ENCODE measurements around the gene TADA2A. TPM values are rescaled to one million over a fixed set of nuclear protein-coding genes. Genes with fewer than 3 reads are reported as not detected.

The TADA2A gene
- total RNA-seq, 1 experiment from 2014 or later: 24.6 TPM

DNA sequence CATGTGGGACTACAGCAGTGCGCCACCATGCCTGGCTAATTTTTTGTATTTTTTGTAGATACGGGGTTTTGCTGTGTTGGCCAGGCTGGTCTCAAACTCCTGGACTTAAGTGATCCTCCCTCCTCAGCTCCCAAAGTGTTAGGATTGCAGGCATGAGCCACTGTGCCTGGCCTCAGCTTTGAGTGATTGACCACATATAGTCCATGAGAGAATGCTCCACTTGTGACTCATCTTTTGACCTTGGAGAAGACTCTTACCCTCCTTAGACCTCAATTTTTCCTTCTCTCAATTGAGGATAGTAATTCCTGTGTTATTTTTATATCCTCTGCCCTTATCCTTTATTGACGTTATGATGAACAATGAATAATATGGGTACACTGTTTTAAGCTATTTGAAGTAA, 52.1 kb downstream of the TADA2A start:
- BruUV-seq (replicated peaks): no TSS peak
- H3K9ac ChIP-seq (ENCODE audit: low read length): no peak overlapping the region
- TF ChIP-seq JUND (IDR thresholded peaks at IDR 0.05) (0 out of 2 replicates have a peak, but pooled peaks have one; percentile 20), CEBPB (IDR thresholded peaks at IDR 0.05; ENCODE audit: low read depth) (no peak), TCF7L2 (IDR thresholded peaks at IDR 0.05; ENCODE audit: borderline replicate concordance, extremely low read depth, insufficient read depth, insufficient read length) (no peak), EZH2phosphoT487 (IDR thresholded peaks at IDR 0.05; ENCODE audit: borderline replicate concordance) (no peak), ELF1 (IDR thresholded peaks at IDR 0.05; ENCODE audit: borderline replicate concordance, low read depth) (no peak), EZH2 (IDR thresholded peaks at IDR 0.05) (no peak), POLR2AphosphoS5 (IDR thresholded peaks at IDR 0.05; ENCODE audit: low read depth, low read length) (no peak)
- no peak overlapping the region for H3K27ac ChIP-seq (ENCODE audit: low read depth, low read length)
- POLR2A ChIA-PET: no interaction called here
- DNase-seq (ENCODE audit: low read depth, low spot score) (no peak), ATAC-seq (peak; percentile 70)
- intact Hi-C loops (cut with micrococcal nuclease): no loop called here
- no peaks in the 10 kb centered on the region for H3K36me3 ChIP-seq (ENCODE audit: control insufficient read depth in 1 of 2, insufficient read depth in 2 of 2, low read length in 2 of 2)
- H3K4me3 ChIP-seq (replicated peaks in 1 of 2; ENCODE audit: low read depth in 1 of 2, low read length in 2 of 2): no peak overlapping the region
- no peaks in the 10 kb centered on the region for H3K9me3 ChIP-seq (ENCODE audit: control insufficient read depth in 1 of 2, insufficient read depth in 1 of 2, low read depth in 1 of 2, low read length in 2 of 2)
- H3K27me3 ChIP-seq (ENCODE audit: insufficient read depth, low read length): no peaks in the 10 kb centered on the region
- H3K4me1 ChIP-seq (ENCODE audit: control insufficient read depth in 1 of 2, insufficient read depth in 2 of 2, low read length in 2 of 2): peaks cover 0 to 13% of the 10 kb centered on the region in 2 experiments; a peak in 2 of 4 replicates
- CTCF ChIA-PET: no interaction called here
- 0 out of 2 replicates have a peak overlapping the region, but pooled peaks have one; percentile 8 for H3K4me2 ChIP-seq (ENCODE audit: low read length)
- RAD21 ChIA-PET (ENCODE audit: low non-redundant PET in 1 of 2, low total read pairs in 2 of 2, uncharacterized antibody in 2 of 2, unreplicated experiment in 2 of 2): no interaction called here
- H3K79me2 ChIP-seq (ENCODE audit: insufficient read depth, low read length): no peaks in the 10 kb centered on the region
- H3K9me2 ChIP-seq (ENCODE audit: insufficient read depth): no peaks in the 10 kb centered on the region
- no peaks in the 10 kb centered on the region for H4K20me1 ChIP-seq (ENCODE audit: insufficient read depth)
- no peak overlapping the region for H2AFZ ChIP-seq (ENCODE audit: low read depth, low read length, poor library complexity, severe bottlenecking)

DNA sequence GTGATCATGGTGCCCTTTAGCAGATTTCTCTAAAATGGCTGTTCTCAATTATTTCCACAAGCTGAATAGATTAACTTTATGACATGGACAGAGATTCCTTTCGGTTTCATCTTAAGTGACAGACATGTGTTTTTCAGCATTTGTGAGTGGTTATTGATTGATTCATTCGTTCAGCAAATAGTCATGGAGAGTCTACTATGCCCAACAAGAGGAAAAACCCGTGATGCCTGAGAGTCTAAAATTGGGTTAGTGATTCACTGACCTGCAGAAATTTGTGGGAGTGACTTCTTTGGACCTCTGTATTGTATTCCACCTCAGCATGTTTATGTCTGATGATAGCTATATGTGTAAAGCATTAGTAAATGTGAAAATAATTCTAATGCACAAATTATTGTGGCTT, 55.0 kb downstream of the TADA2A start:
- H3K27ac ChIP-seq (ENCODE audit: low read depth, low read length): no peak overlapping the region

More for the DNA sequence above, 55.0 kb downstream of the TADA2A start:
- Histone ChIP-seq H3K9me3 (ENCODE audit: control insufficient read depth in 1 of 2, insufficient read depth in 1 of 2, low read depth in 1 of 2, low read length in 2 of 2) (no peaks in the 10 kb centered on the region), H3K27me3 (ENCODE audit: insufficient read depth, low read length) (no peaks in the 10 kb centered on the region), H4K20me1 (ENCODE audit: insufficient read depth) (no peaks in the 10 kb centered on the region), H2AFZ (ENCODE audit: low read depth, low read length, poor library complexity, severe bottlenecking) (no peak overlapping the region), H3K4me3 (replicated peaks in 1 of 2; ENCODE audit: low read depth in 1 of 2, low read length in 2 of 2) (no peak overlapping the region), H3K36me3 (ENCODE audit: control insufficient read depth in 1 of 2, insufficient read depth in 2 of 2, low read length in 2 of 2) (peaks cover 5 to 6% of the 10 kb centered on the region in 2 experiments; a peak in 3 of 4 replicates), H3K4me2 (ENCODE audit: low read length) (no peak overlapping the region), H3K4me1 (ENCODE audit: control insufficient read depth in 1 of 2, insufficient read depth in 2 of 2, low read length in 2 of 2) (peaks cover 2 to 20% of the 10 kb centered on the region in 2 experiments; a peak in 2 of 4 replicates), H3K79me2 (ENCODE audit: insufficient read depth, low read length) (no peaks in the 10 kb centered on the region), H3K9ac (ENCODE audit: low read length) (no peak overlapping the region), H3K9me2 (ENCODE audit: insufficient read depth) (no peaks in the 10 kb centered on the region)
- DNase-seq (ENCODE audit: low read depth, low spot score) (no peak), ATAC-seq (no peak)
- CTCF ChIA-PET: interaction anchor here (0.5 kb wide), 1 partner anchor 858 kb away, joined by 4 read pairs; no protein-coding TSS in a partner anchor
- POLR2A ChIA-PET: no interaction called here
- BruUV-seq (replicated peaks): no TSS peak
- intact Hi-C loops (cut with micrococcal nuclease): no loop called here
- RAD21 ChIA-PET (ENCODE audit: low non-redundant PET in 1 of 2, low total read pairs in 2 of 2, uncharacterized antibody in 2 of 2, unreplicated experiment in 2 of 2): no interaction called here
- TF ChIP-seq CEBPB (IDR thresholded peaks at IDR 0.05; ENCODE audit: low read depth) (no peak), CBX3 (IDR thresholded peaks at IDR 0.05; ENCODE audit: low read depth) (no peak), JUND (IDR thresholded peaks at IDR 0.05) (no peak), POLR2AphosphoS5 (IDR thresholded peaks at IDR 0.05; ENCODE audit: low read depth, low read length) (no peak), SRF (IDR thresholded peaks at IDR 0.05; ENCODE audit: low read depth) (no peak), SP1 (IDR thresholded peaks at IDR 0.05; ENCODE audit: low read depth) (no peak)
- TF ChIP-seq, protein P1, sequence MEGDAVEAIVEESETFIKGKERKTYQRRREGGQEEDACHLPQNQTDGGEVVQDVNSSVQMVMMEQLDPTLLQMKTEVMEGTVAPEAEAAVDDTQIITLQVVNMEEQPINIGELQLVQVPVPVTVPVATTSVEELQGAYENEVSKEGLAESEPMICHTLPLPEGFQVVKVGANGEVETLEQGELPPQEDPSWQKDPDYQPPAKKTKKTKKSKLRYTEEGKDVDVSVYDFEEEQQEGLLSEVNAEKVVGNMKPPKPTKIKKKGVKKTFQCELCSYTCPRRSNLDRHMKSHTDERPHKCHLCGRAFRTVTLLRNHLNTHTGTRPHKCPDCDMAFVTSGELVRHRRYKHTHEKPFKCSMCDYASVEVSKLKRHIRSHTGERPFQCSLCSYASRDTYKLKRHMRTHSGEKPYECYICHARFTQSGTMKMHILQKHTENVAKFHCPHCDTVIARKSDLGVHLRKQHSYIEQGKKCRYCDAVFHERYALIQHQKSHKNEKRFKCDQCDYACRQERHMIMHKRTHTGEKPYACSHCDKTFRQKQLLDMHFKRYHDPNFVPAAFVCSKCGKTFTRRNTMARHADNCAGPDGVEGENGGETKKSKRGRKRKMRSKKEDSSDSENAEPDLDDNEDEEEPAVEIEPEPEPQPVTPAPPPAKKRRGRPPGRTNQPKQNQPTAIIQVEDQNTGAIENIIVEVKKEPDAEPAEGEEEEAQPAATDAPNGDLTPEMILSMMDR (IDR thresholded peaks at IDR 0.05 in 2 of 3, conservative IDR thresholded peaks at IDR 0.05 in 1 of 3; ENCODE audit: borderline replicate concordance in 1 of 3, insufficient read depth in 1 of 3, low read depth in 2 of 3, low read length in 2 of 3): no peak
- TF ChIP-seq, protein P2, sequence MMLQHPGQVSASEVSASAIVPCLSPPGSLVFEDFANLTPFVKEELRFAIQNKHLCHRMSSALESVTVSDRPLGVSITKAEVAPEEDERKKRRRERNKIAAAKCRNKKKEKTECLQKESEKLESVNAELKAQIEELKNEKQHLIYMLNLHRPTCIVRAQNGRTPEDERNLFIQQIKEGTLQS (IDR thresholded peaks at IDR 0.05): no peak
